NOMO-1 treated with dmso at 0.1 percent for 144 hours (cell line): ENCODE measurements around the gene TNFAIP3.
"Not testable (repeated sequence)": the region's sequence is repeated elsewhere in the genome, so short reads cannot be mapped to it uniquely, and the experiment has no call there.

Experiments
- DNase-seq: peaks from one replicate; lab custom pipeline; 2025; ENCODE audit not compliant: unreplicated experiment; lab: John Stamatoyannopoulos, UW

TNFAIP3 gene

DNA sequence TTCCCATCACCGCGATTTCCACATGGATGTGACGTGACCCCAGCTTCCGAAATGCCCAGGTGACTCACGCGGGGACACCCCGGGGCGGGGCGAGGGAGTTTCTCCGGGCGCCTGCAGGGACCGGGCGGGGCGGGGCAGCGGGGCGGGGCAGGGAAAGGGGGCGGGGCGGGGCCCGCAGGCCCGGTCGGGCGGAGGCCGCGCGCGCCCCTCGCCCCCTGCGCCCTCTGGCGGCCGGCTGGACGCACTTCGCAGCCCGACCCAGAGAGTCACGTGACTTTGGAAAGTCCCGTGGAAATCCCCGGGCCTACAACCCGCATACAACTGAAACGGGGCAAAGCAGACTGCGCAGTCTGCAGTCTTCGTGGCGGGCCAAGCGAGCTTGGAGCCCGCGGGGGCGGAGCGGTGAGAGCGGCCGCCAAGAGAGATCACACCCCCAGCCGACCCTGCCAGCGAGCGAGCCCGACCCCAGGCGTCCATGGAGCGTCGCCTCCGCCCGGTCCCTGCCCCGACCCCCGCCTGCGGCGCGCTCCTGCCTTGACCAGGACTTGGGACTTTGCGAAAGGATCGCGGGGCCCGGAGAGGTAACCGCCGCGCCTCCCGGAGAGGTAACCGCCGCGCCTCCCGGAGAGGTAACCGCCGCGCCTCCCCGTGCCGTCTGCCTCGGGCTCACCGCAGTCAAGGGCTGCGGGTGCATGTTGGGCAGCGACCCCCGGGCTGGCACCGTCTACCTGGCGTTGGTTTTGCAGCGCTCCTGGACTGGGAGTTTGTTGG is at the start of gene TNFAIP3:
Gene TNFAIP3, plus strand, starts transcription at position 346 of the 771 bp plus-strand sequence. CDS start 3,969 bp downstream, outside the sequence.
- DNase-seq = peak; percentile 97

- no peak for DNase-seq
Measured at GRCh38 chr6:137818440-137818839, 48.6 kb upstream of the TNFAIP3 start.

- no peak for DNase-seq
Measured at GRCh38 chr6:137819740-137820139, 47.3 kb upstream of the TNFAIP3 start.

GRCh38 chr6:137820425-137820824 is 46.6 kb upstream of the TNFAIP3 start:
- DNase-seq = no peak

GRCh38 chr6:137820952-137821351 is 46.1 kb upstream of the TNFAIP3 start:
- no peak for DNase-seq

- no peak for DNase-seq
Measured at GRCh38 chr6:137821491-137821890, 45.6 kb upstream of the TNFAIP3 start.

DNA sequence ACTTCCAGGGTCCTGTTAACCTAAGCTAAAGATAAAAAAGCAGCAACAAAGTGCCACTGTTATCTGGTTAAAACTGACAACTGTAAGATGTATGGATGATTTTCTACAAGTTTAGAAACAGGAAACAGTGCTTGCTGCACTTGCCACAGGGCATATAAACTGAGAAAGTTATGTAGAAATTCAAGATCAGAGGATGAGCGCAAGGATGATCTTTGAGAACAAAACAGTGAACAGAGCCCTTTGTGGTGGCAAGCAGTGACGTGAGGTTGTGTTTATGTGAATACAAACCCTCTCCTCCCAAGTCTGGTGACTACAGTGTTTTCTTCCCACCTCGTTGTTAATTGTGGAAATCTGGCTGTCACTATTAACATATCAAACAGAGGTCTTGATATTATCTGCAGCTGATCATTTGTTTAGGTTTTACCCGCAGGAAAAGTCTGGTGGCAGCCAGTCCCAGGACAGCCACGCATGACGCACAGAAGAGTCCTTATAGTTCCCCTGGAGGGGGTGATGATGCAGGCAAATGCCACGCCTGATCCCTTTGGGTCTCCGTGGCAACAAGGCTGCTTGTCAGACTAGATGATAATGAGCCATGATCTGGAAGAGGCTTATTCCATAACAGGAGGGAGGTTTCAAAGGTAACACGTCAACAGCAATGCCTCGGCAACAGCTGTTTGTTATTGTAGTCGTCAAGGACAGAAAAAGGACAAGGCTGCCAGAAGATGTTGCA is 43.1 kb upstream of the TNFAIP3 start:
- DNase-seq = peak; percentile 22

DNA sequence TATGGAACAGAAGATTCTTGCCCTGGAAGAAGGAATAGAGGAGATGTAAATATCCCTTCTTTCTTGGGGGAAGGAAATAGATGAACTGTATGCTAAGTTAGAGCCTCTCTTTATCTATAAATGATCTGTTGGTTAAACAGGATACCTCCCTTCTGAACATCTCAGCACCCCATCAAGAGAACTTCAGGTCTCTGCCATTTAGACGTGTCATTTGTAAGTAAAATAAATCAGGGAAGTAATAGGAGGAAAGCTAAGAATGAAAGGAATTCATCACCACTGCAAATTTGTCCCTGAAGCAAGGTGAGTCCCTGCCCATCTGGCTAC is 42.5 kb upstream of the TNFAIP3 start:
- no peak for DNase-seq

- no peak for DNase-seq
Measured at GRCh38 chr6:137824896-137825295, 42.2 kb upstream of the TNFAIP3 start.

DNA sequence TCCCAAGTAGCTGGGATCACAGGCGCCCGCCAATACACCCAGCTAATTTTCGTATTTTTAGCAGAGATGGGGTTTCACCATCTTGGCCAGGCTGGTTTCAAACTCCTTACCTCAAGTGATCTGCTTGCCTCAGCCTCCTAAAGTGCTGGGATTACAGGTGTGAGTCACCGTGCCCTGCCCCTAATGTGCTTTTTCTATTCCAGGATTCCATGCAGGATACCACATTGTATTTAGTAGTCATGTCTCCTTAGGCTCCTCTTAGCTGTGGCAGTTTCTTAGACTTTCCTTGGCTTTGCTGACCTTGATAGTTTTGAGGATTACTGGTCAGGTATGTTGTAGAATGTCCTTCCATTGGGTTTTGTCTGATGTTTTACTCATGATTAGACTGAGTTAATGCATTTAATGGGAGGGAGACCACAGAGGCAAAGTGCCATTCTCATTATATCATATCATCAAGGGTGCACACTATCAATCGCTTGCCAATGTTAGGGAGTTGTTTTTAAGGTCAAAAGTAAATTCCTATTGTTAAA is 39.6 kb upstream of the TNFAIP3 start:
- DNase-seq = no peak

DNA sequence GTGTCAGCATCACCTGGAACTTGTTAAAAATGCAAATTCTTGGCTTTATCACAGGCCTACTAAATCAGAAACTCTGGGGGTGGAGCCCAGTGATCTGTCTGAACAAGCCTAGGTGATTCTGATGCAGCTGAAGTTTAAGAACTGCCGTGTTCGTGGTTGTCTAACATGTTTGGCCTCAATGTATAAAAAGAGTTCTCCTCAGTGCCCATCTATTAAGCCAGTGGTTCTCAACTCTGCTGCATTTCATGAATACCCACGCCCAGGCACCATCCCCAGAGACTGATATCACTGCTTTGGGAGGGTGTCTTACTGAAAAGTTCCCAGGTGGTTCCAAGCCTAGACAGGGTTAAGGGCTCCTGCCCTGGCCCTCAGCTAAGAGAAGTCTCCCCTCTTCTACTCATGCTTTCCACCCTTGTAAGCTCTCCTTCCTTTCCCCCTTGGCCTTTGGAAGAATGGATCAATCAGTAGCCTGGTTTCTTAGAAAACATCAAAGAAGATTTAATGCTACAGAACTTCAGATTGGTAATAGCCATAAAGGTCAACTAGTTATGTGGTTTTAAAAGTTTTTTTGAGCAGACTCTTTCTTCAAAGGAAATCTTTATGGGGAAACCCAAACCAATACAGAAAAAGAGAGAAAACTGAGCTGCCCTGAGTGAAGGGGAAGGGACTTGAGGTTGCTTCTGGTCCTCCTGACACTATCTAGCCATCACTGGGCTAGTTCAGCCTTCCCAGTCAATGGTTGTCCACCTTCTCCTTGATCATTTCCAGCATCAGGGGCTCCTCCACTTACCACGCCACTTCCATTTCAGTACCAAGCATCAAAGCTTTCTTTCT is 38.9 kb upstream of the TNFAIP3 start:
- DNase-seq = no peak

- no peak for DNase-seq
Measured at GRCh38 chr6:137829641-137830083, 37.4 kb upstream of the TNFAIP3 start.

DNA sequence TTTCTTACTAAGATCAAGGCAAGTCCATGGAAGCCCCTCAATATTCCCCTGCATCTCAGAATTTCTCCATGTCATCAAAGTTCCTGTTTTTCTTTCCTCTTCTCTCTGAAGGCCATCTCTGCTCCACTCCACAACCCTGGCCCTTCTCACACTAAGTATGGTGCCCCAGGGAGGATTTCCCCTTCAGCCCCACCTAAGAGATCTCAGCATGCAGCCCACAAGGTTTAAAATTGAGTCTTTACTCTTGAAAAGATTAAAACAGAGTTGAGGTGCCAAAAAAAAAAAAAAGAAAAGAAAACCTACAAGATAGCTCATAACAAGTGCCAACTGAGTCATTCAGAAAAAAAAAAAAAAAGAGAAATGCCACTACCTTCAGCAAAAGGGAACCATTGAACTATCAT is 36.5 kb upstream of the TNFAIP3 start:
- DNase-seq = no peak

DNA sequence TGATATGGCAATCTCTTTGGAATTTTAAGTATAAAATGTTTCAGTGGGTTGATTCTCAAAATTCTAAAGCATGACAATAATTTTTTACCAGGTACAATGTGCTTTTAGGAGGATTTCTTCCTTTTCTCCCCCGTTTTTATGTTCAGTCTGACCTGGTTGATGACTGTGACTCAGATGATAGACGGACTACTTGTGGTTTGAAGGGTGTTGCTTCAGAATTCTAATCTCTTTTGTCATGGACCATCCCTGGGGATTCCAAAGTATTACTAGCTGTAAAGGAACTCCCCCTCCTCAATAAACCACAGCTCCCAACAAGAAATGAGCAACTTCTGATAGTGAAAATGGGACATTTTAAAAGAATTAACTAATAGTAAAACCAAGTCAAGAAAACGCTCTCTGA is 34.9 kb upstream of the TNFAIP3 start:
- no peak for DNase-seq

- DNase-seq = no peak
Measured at GRCh38 chr6:137834508-137834907, 32.6 kb upstream of the TNFAIP3 start.

- DNase-seq = no peak
Measured at GRCh38 chr6:137836788-137837187, 30.3 kb upstream of the TNFAIP3 start.

- not testable (repeated sequence) for DNase-seq
Measured at GRCh38 chr6:137838090-137838489, 29.0 kb upstream of the TNFAIP3 start.

- not testable (repeated sequence) for DNase-seq
Measured at GRCh38 chr6:137838597-137838996, 28.5 kb upstream of the TNFAIP3 start.

DNA sequence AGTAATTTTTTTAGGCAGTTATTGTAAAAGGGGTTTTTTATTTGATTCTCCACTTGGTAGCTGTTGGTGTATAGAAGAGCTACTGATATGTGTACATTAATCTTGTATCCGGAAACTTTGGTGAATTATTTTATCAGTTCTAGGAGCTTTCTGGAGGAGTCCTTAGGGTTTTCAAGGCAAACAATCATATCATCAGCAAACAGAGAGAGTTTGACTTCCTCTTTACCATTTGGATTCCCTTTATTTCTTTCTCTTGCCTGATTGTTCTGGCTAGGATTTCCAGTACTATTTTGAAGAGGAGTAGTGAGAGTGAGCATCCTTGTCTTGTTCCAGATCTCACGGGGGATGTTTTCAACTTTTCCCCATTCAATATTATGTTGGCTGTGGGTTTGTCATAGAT is 28.0 kb upstream of the TNFAIP3 start:
- DNase-seq = no peak

DNA sequence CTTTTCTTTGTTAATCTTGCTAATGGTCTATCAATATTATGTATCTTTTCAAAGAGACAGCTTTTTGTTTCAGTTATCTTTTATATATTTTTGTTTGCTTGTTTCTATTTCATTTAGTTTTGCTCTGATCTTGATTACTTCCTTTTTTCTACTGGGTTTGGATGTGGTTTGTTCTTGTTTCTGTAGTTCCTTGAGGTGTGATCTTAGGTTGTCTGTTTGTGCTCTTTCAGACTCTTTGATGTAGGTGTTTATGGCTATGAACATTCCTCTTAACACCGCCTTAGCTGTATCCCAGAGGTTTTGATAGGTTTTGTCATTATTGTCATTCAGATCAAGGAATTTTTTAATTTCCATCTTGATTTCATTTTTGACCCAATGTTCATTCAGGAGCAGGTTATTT is 26.8 kb upstream of the TNFAIP3 start:
- no peak for DNase-seq

GRCh38 chr6:137843211-137843610 is 23.8 kb upstream of the TNFAIP3 start:
- DNase-seq = no peak
